Stimulated activated naive CD4-positive, alpha-beta T cell (primary cell): ENCODE results near the gene CLCN6.
A peak's percentile ranks its signal among the peaks of the same experiment; 100 is the strongest.

Source experiments
- DNase-seq, 6 experiments: peaks; one replicate each; lab custom pipeline; 2025; lab: John Stamatoyannopoulos, UW

Gene CLCN6

GRCh38 chr1:11828511-11828910 is 22.5 kb downstream of the CLCN6 start:
- DNase-seq = no peak

- DNase-seq = no peak
Observed at GRCh38 chr1:11831945-11832725, 26.1 kb downstream of the CLCN6 start.

- no peak for DNase-seq
Observed at GRCh38 chr1:11833497-11833896, 27.5 kb downstream of the CLCN6 start.

- no peak for DNase-seq
Observed at GRCh38 chr1:11833900-11834299, 27.9 kb downstream of the CLCN6 start.

GRCh38 chr1:11835441-11836225 is 29.6 kb downstream of the CLCN6 start:
- DNase-seq = no peak

- no peak for DNase-seq
Observed at GRCh38 chr1:11836955-11837766, 31.2 kb downstream of the CLCN6 start.

GRCh38 chr1:11837767-11838348 is 31.9 kb downstream of the CLCN6 start:
- DNase-seq = no peak

GRCh38 chr1:11838349-11839272 is 32.6 kb downstream of the CLCN6 start:
- peak; percentile 53 to 78 (median 62) for DNase-seq

- no peak for DNase-seq
Observed at GRCh38 chr1:11839727-11840705, 34.0 kb downstream of the CLCN6 start.

GRCh38 chr1:11841245-11842153 is 35.5 kb downstream of the CLCN6 start:
- no peak for DNase-seq

GRCh38 chr1:11842154-11843041 is 36.4 kb downstream of the CLCN6 start:
- DNase-seq = no peak

GRCh38 chr1:11845641-11846335 is 39.8 kb downstream of the CLCN6 start:
- peak in 2 of 6 experiments; percentile 17 to 19 for DNase-seq

GRCh38 chr1:11847667-11848372 is 41.8 kb downstream of the CLCN6 start, which contains the start of gene NPPA:
NPPA (minus strand) TSS chr1:11847783; CDS start chr1:11847684, 99 bp downstream.
- no peak for DNase-seq

- DNase-seq = no peak
Observed at GRCh38 chr1:11848373-11848700, 42.3 kb downstream of the CLCN6 start.

- DNase-seq = no peak
Observed at GRCh38 chr1:11850156-11850555, 44.2 kb downstream of the CLCN6 start.

GRCh38 chr1:11851180-11851579 is 45.2 kb downstream of the CLCN6 start:
- DNase-seq = no peak
